AG10803 (cell line): ENCODE results near the gene IGSF10.
"Not testable (repeated sequence)": the region's sequence is repeated elsewhere in the genome, so short reads cannot be mapped to it uniquely, and the experiment has no call there.

ENCODE experiments used
- DNase-seq: peaks from one replicate; pipeline ENCODE4 v3.0.0; 2010; ENCODE audit warnings: low read depth
- H3K4me3 ChIP-seq: 2 replicates; pipeline ENCODE4 v1.5.1; 2011; ENCODE audit warnings: mild to moderate bottlenecking, low read length, control low read depth
- CTCF ChIP-seq: conservative IDR thresholded peaks from 2 replicates; pipeline ENCODE4 v1.5.1; 2011; ENCODE audit warnings: mild to moderate bottlenecking, low read length, control low read depth, inconsistent platforms

The IGSF10 gene

GRCh38 chr3:151499168-151499567 is 38.3 kb upstream of the IGSF10 start:
- no peak overlapping the region for H3K4me3 ChIP-seq
- no peak for TF ChIP-seq CTCF
- DNase-seq, result no peak

- TF ChIP-seq CTCF, result no peak
- no peak overlapping the region for H3K4me3 ChIP-seq
- no peak for DNase-seq
Measured at GRCh38 chr3:151491525-151491924, 30.7 kb upstream of the IGSF10 start.

- H3K4me3 ChIP-seq, DNase-seq: not testable (repeated sequence)
Measured at GRCh38 chr3:151487833-151488232, 27.0 kb upstream of the IGSF10 start.

GRCh38 chr3:151483961-151484520 is 23.2 kb upstream of the IGSF10 start:
- no peak overlapping the region for H3K4me3 ChIP-seq
- TF ChIP-seq CTCF, result no peak
- DNase-seq, result no peak

- no peak for TF ChIP-seq CTCF
- DNase-seq, result no peak
- H3K4me3 ChIP-seq, result no peak overlapping the region
Measured at GRCh38 chr3:151483488-151483887, 22.6 kb upstream of the IGSF10 start.

GRCh38 chr3:151480492-151480891 is 19.6 kb upstream of the IGSF10 start:
- TF ChIP-seq CTCF, result no peak
- no peak for DNase-seq
- no peak overlapping the region for H3K4me3 ChIP-seq

GRCh38 chr3:151479452-151479851 is 18.6 kb upstream of the IGSF10 start:
- no peak overlapping the region for H3K4me3 ChIP-seq
- no peak for DNase-seq
- TF ChIP-seq CTCF, result no peak

- H3K4me3 ChIP-seq, result no peak overlapping the region
- TF ChIP-seq CTCF, result no peak
- peak; percentile 29 for DNase-seq
Measured at GRCh38 chr3:151478335-151478697, 17.5 kb upstream of the IGSF10 start.
